ACC112 (cell line): Measurements from ENCODE around the gene DAB2.

Source experiments
- H2AFZ ChIP-seq: fragments of 200-600 bp; sonication (generic); one replicate; pipeline ENCODE4 v1.6.0; 2017; ENCODE audit warnings: antibody characterized with exemption, low read length; ENCODE audit not compliant: unreplicated experiment
- H3K27ac ChIP-seq: fragments of 200-600 bp; sonication (generic); 2 replicates; pipeline ENCODE4 v1.5.1; 2014; ENCODE audit warnings: low read depth, mild to moderate bottlenecking, antibody characterized with exemption, low read length, moderate library complexity
- H3K27me3 ChIP-seq: fragments of 200-600 bp; sonication (generic); 2 replicates; pipeline ENCODE4 v1.6.1; 2014; ENCODE audit warnings: mild to moderate bottlenecking, antibody characterized with exemption, low read length, moderate library complexity, mixed read lengths; ENCODE audit not compliant: insufficient read depth
- H3K36me3 ChIP-seq: fragments of 200-600 bp; sonication (generic); 2 replicates; pipeline ENCODE4 v1.6.1; 2016; ENCODE audit warnings: mild to moderate bottlenecking, antibody characterized with exemption, low read length, moderate library complexity, mixed read lengths; ENCODE audit not compliant: insufficient read depth
- H3K4me1 ChIP-seq: fragments of 200-600 bp; sonication (generic); one replicate; pipeline ENCODE4 v1.6.1; 2016; ENCODE audit warnings: low read length, mixed read lengths; ENCODE audit not compliant: insufficient read depth, unreplicated experiment, control insufficient read depth
- H3K4me3 ChIP-seq: fragments of 200-600 bp; sonication (generic); 2 replicates; pipeline ENCODE4 v1.5.1; 2014; ENCODE audit warnings: mild to moderate bottlenecking, low read depth, low read length
- H3K79me2 ChIP-seq: fragments of 200-600 bp; sonication (generic); one replicate; pipeline ENCODE4 v1.6.0; 2016; ENCODE audit warnings: low read length; ENCODE audit not compliant: control insufficient read depth, unreplicated experiment, insufficient read depth

Gene DAB2

GRCh38 chr5:39384271-39384670 lies 40.5 kb downstream of the DAB2 start:
- no peak overlapping the region for H3K27ac ChIP-seq
- H3K27me3 ChIP-seq, result no peaks in the 10 kb centered on the region
- H2AFZ ChIP-seq, result no peak overlapping the region
- H3K4me1 ChIP-seq, result no peaks in the 10 kb centered on the region
- peaks cover 49% of the 10 kb centered on the region for H3K36me3 ChIP-seq
- H3K4me3 ChIP-seq, result no peak overlapping the region
- no peaks in the 10 kb centered on the region for H3K79me2 ChIP-seq

GRCh38 chr5:39381376-39381775 lies 43.4 kb downstream of the DAB2 start:
- no peak overlapping the region for H3K27ac ChIP-seq
- H3K27me3 ChIP-seq, result no peaks in the 10 kb centered on the region
- H2AFZ ChIP-seq, result no peak overlapping the region
- no peaks in the 10 kb centered on the region for H3K4me1 ChIP-seq
- peaks cover 28% of the 10 kb centered on the region; the same call in 1 of the 2 replicates for H3K36me3 ChIP-seq
- H3K79me2 ChIP-seq, result no peaks in the 10 kb centered on the region
- H3K4me3 ChIP-seq, result no peak overlapping the region

- Histone ChIP-seq H3K4me1 (no peaks in the 10 kb centered on the region), H3K79me2 (no peaks in the 10 kb centered on the region), H3K27ac (no peak overlapping the region), H2AFZ (no peak overlapping the region), H3K27me3 (no peaks in the 10 kb centered on the region), H3K36me3 (peaks cover 36% of the 10 kb centered on the region), H3K4me3 (no peak overlapping the region)
Observed at GRCh38 chr5:39379693-39380092, 45.1 kb downstream of the DAB2 start.

- Histone ChIP-seq H3K4me3 (no peak overlapping the region), H3K27ac (no peak overlapping the region), H2AFZ (no peak overlapping the region), H3K27me3 (no peaks in the 10 kb centered on the region), H3K79me2 (no peaks in the 10 kb centered on the region), H3K4me1 (no peaks in the 10 kb centered on the region), H3K36me3 (peaks cover 42% of the 10 kb centered on the region)
Observed at GRCh38 chr5:39377613-39378012, 47.2 kb downstream of the DAB2 start.

GRCh38 chr5:39376293-39376714 lies 48.5 kb downstream of the DAB2 start:
- Histone ChIP-seq H3K4me1 (no peaks in the 10 kb centered on the region), H2AFZ (no peak overlapping the region), H3K4me3 (no peak overlapping the region), H3K27me3 (no peaks in the 10 kb centered on the region), H3K36me3 (peaks cover 40% of the 10 kb centered on the region), H3K27ac (no peak overlapping the region), H3K79me2 (no peaks in the 10 kb centered on the region)

- no peak overlapping the region for H2AFZ ChIP-seq
- H3K4me1 ChIP-seq, result no peaks in the 10 kb centered on the region
- no peak overlapping the region for H3K27ac ChIP-seq
- no peaks in the 10 kb centered on the region for H3K27me3 ChIP-seq
- H3K79me2 ChIP-seq, result no peaks in the 10 kb centered on the region
- H3K4me3 ChIP-seq, result no peak overlapping the region
- peaks cover 44% of the 10 kb centered on the region for H3K36me3 ChIP-seq
Observed at GRCh38 chr5:39373791-39374190, 51.0 kb downstream of the DAB2 start.

- no peak overlapping the region for H3K4me3 ChIP-seq
- H3K36me3 ChIP-seq, result peaks cover 40% of the 10 kb centered on the region
- no peaks in the 10 kb centered on the region for H3K79me2 ChIP-seq
- no peak overlapping the region for H2AFZ ChIP-seq
- H3K27ac ChIP-seq, result no peak overlapping the region
- H3K27me3 ChIP-seq, result no peaks in the 10 kb centered on the region
- no peaks in the 10 kb centered on the region for H3K4me1 ChIP-seq
Observed at GRCh38 chr5:39371367-39371635, 53.5 kb downstream of the DAB2 start.

- Histone ChIP-seq H3K4me1 (no peaks in the 10 kb centered on the region), H3K4me3 (no peak overlapping the region), H3K27ac (no peak overlapping the region), H2AFZ (no peak overlapping the region), H3K36me3 (peaks cover 37% of the 10 kb centered on the region), H3K79me2 (no peaks in the 10 kb centered on the region), H3K27me3 (no peaks in the 10 kb centered on the region)
Observed at GRCh38 chr5:39370555-39371366, 54.0 kb downstream of the DAB2 start.

- Histone ChIP-seq H3K27me3 (no peaks in the 10 kb centered on the region), H3K36me3 (peaks cover 24% of the 10 kb centered on the region), H2AFZ (no peak overlapping the region), H3K79me2 (no peaks in the 10 kb centered on the region), H3K4me3 (no peak overlapping the region), H3K4me1 (no peaks in the 10 kb centered on the region), H3K27ac (no peak overlapping the region)
Observed at GRCh38 chr5:39369123-39369815, 55.5 kb downstream of the DAB2 start.

GRCh38 chr5:39368116-39368515 lies 56.7 kb downstream of the DAB2 start:
- Histone ChIP-seq H3K4me3 (no peak overlapping the region), H2AFZ (no peak overlapping the region), H3K27me3 (no peaks in the 10 kb centered on the region), H3K4me1 (no peaks in the 10 kb centered on the region), H3K79me2 (no peaks in the 10 kb centered on the region), H3K27ac (no peak overlapping the region), H3K36me3 (peaks cover 15% of the 10 kb centered on the region; the same call in 1 of the 2 replicates)

GRCh38 chr5:39367711-39368110 lies 57.1 kb downstream of the DAB2 start:
- Histone ChIP-seq H2AFZ (no peak overlapping the region), H3K36me3 (peaks cover 11% of the 10 kb centered on the region; the same call in 1 of the 2 replicates), H3K27ac (no peak overlapping the region), H3K4me3 (no peak overlapping the region), H3K27me3 (no peaks in the 10 kb centered on the region), H3K79me2 (no peaks in the 10 kb centered on the region), H3K4me1 (no peaks in the 10 kb centered on the region)
